HG03354 (cell line): Measurements from ENCODE around the gene NPL.

Source experiments
- ATAC-seq: cut with Tn5 transposase; IDR thresholded peaks from one replicate; pipeline ENCODE4 v1.9.1; 2021; ENCODE audit warnings: mild to moderate bottlenecking; ENCODE audit not compliant: unreplicated experiment, poor library complexity, severe bottlenecking

Gene NPL, protein sequence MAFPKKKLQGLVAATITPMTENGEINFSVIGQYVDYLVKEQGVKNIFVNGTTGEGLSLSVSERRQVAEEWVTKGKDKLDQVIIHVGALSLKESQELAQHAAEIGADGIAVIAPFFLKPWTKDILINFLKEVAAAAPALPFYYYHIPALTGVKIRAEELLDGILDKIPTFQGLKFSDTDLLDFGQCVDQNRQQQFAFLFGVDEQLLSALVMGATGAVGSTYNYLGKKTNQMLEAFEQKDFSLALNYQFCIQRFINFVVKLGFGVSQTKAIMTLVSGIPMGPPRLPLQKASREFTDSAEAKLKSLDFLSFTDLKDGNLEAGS

DNA sequence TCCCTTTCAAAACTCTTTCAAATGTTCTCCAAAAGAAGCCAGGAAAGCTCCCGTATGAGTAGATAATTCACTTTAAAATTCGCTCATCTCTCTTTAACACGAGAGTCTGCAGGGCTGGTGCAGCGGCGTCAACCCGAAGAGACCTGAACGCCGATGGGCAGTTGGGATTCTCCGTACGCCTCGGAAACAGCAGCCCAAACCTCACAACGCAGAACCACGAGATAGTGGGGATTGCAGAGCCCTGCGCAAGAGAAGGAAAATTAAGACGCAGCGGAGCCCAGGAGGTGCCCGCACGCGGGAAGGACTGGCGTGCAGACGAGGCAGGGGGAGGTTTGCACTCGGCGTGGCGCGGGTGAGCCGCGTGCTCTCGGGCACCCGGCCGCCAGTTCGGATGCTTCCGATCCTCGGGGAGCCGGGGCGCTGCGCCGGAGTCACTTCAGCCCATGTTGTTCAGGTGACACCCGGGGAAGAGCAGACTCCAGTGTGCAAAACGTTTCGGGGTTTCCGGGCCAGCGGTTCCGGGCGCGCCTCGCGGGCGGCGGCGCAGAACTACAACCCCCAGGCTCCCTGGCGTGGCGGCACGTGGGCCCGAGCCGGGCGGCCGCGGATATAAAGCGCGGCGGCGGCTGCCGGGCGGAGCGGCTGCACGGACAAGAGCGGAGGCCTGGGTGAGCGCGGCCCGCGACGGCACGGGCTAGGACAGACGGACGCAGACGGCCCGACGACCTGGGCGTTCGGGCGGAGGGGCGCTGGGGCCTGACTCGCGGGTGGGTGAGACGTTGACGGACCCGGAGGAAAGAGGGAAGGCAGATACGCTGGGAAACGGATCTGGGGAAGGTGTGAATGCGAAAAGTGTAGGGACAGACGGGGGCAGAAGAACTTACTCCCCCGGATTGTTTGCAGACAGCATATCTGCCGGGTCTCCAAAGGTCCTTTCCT, at the start of gene NPL:
Gene NPL, plus strand, starts transcription at position 636 of the 939 bp plus-strand sequence. CDS start 4,599 bp downstream, outside the sequence.
- ATAC-seq, result peak; percentile 95

DNA sequence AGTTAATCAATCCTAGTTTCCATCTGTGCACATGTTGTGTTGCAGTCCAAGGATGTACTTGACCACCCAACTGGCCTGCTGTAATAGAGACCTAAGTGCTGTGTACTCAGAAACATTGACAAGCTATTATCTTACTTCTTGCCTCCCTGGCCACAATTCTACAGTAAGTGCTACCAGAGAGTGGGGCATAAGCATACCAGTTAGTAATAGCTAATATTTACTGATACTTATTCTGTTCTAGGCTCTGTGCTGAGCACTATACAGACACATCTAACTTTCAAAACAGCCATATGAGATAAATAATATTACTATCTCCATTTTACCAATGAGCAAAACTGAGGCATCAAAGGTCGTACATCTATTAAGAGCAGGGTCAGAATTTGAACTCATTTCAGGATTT, 49.5 kb upstream of the NPL start:
- ATAC-seq, result no peak

DNA sequence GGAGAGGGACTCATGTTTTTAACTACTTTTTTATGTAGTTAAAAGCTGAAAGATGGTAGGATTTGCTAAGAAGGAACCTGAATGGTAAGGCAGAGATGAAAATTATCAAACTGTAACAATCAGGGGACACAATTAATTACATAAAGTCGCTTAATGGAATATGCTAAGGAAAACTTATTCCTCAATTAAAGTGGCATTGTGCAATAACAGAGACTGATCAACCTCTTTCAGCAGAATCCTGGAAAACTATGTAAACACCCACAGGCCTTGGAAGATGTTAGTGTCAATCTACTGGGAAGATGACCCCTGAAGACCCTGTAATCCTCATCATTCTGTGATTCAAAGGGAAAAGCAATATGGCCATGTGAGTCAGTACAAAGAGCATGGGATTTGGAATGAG, 46.8 kb upstream of the NPL start:
- ATAC-seq, result no peak

DNA sequence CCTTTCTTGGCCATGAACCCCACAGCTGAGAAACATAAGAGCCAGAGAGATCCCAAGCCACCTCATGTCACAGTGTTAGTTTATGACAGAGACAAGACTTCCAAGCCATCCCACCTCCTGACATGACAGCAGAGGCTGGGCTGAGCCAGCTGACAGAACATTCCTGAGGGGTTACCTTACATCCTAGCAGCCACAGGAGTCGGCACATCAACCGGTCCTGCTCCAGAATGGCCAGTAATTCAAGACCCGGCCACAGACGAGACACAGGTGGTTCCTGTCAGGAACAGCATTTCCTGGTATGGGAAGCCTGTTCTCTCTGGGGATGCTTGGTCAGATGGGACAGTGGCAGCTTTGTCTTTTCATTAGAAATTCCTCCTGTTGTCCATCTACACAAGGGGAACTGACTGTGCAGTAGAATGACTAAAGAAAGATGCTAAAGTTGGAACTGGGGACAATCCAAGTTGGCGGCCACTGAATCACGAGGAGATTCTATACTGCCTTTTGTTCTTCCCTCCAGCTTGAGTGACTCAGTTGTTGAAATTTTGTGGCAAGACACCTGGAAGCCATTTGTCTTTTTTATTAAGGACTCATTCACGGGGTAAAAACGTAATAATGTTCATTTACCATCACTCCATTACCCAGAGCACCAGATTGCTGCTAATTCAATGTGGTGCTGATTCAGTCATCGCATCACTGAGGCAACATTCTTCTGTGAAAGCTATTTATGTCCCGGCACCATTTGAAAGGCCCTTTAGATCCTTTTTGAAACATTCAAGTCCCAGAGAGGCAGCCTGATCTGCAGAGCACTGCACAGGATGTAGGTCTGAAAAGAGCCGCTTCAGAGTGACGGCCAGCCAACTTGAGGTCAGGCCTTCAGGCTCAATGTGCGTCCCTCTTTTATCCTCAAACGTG, 37.2 kb upstream of the NPL start:
- ATAC-seq, result no peak

DNA sequence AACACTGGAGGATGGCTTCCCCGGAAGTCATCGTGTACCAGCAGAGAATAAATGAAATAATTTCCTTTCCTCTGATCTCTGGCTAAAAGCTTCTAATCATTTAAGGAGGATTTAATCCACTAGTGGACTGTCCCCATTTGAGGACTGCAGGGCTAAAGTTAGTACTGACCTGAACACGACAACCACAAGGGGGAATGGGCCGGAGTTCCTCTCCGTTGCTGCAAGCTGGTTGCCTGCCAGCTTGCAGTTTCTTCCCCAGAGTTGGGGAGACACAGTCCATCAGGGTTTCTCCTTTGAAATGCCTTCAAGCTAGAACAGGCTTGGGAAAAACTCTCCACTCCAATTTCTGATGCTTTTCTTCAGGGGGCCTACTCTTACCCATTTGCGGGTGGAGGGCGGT, 35.5 kb upstream of the NPL start:
- ATAC-seq, result no peak

DNA sequence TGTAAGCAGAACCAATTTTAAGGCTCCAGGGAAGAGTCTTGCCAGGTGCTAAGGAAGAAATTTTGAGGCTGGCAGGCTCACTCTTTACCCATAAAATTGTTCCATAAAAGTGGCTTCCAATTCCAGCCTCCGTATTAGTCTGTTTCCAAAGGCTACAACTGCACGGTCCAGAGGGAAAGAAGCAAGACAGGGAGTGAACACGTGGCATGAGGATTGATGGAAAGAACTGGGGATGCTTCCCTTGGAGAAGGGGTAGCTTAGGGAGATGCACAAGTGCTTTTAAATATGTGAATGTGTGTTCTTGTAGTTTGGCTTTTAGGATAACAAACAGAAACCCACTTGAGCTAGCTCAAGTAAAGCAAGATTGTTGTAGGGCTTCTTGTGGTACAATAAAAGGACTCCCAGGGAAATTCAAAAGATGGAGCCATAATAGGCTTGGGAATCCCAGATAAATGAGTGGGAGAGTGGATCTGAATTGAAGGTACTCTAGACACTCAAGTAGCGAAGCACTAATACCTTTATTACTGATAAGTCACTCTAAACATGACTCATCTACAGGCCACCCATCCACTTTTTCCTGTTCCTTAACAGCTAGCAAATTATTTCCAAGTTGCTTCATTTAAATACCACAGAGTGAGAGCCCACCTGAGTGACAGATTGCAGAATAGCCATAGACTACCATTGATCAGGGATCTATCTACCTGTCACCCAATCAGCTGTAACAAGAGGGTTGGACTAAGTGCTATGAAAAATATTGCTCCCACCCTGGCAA, 34.8 kb upstream of the NPL start:
- no peak for ATAC-seq

DNA sequence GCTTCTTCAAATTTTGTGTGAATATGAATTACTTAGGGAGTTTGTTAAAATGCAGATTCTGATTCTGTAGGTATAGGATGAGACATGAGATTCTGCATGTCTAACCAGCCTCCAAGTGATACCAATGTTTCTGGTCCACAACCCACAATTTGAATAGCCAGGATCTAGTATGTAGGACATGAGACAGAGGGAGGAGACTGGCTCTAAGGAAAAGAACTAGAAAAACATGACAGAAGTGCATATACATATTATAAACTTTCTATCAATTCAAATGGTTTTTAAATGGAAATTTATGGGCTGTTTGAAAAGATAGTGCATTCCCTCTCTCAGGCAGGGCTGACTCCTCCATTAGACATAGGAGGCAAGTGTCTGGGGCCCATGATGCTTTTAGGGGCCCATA, 33.9 kb upstream of the NPL start:
- no peak for ATAC-seq

DNA sequence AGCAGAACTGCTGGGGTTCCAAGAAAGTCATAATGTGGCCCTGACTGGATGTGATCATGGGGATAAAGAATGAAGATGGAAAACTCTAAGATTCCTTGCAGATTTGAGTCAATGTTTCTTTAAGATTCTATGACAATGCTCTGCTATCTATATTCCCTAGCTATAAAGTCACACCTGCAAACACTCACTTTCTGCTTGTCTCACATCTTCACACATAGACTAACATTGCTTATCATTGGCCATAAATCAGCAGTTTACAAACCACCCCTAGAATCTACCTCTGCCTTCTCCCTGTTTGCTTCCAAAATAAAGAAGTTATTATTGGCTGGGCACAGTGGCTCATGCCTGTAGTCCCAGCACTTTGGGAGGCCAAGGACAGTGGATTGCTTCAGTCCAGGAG, 33.1 kb upstream of the NPL start:
- no peak for ATAC-seq

DNA sequence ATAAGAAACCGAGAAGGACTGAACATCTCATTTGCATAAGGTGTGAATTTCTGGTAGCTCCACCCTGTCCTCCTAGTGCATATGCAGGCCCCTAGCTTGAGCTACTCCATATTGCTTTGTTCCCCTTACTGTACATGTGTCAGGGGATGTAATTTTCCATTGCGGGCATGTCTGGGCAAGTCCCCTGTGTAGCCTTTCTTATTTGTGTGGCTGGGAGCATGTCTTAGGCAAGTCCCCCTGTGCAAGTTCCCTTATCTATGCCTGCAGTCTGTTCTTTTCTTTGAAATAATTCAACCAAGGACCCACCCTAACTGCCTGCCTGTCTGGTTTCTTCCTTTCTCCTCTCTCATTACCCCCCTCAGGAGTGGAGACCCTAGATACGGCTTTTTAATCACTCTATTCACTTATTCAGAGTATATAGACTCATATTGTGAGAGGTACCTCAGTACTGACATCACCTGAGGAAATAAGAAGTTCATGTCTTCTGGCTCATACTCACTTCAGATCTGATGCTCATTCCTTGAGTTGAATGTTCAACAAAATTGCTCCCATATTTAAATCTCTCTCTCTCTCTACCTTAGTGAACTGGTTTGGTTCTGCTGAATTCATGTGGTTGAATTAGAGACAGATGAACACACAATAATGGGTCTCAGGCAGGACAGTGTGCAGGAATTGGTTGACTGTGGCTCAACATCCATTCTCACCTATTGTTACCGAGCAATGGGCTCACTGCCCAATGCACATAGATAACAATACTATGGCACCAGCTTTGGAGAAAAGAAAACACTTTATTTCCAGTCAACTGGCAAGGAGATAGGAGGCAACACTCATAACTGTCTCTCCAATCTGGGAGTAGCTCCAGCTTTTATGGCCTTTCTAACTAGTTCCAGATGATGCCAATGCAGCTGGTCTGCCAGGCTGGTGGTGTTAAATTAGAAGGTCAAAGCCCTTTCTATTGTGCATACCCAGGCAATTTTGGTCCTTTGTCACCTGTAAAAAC, 27.9 kb upstream of the NPL start:
- ATAC-seq, result no peak

DNA sequence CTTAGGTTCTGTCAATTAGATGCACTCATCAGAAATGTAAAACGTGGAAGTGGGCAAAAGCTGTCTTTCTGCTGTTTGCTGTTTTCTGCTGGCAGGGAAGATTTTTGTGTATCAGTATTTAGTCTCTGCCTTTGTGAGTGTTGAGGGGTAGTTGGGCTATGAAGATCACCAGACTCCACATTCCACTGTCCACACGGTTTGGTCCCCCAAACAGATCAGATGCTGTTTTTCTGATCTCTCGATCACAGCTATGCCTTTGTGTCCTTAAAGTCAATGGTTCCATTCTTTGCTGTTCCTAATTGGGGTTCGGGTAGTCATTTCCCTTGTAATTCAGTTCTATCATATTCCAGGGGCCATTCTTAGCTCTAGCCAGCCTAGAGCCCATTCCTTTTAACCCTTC, 27.0 kb upstream of the NPL start:
- no peak for ATAC-seq

DNA sequence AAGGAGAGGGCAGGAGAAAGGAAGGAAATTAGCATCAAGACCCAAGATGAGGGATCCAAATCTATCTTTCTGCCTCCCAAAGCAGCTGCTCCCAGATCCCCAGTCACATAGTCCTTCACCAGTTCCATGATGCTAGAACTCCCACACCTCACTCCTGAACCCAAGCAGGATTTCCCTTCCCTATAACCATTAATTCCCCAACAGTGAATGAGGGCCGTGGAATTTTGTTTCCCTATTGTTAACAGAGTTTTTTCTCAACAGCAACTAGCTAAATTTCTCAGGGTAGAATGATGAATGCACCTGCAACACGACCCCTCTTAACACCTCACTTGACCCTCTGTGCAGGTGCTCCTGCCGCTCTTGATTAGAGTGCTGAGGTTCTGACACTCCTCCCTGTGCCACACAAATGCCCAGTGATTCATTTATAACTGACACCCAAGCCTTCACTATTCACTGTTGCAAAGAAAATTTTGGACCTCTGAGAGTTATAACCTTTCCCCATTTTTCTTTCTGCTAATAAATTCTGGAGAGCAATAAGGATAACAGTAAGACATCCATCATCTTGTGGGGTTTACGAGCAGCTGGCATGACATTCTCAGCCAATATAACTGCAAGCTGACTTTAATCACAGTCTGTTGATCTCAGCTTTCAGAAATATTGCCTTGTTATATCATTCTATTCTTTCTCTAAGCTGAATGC, 25.4 kb upstream of the NPL start:
- ATAC-seq, result no peak

DNA sequence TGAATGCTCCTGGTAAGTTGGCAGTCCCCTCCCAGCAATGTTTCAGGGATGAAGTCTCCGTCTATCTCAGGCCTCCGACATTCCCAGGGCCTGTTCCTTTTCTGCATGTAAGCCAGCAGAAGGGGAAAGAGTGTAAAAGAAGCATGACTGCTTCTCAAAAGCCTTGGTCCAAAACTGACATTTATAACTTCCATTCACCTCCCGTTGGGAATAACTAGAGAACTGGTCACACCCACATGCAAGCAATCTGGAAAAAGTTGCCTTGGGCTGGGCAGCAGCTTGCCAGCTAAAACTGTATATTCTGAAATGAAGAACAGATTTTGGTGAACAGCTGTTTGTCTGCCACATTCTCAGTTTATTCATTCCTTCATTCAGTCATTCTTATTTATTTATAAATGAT, 24.2 kb upstream of the NPL start:
- ATAC-seq, result no peak

DNA sequence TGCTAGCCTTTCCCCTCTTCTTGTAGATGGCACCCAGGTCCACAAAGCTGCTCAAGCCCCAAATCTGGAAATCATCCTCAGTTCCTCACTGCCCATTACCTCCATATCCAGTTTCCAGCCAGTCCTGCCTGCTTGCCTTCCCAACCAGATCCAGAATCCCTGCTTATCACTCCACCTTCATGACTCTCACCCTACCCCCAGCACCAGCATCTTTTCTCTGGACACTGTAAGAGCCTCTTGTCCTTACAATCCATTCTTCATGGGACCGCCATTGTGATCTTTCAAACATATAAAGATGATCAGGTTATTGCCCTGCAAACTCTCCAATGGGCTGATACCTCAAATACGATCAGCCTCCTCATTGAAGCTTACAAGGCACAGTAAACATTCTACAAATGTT, 23.5 kb upstream of the NPL start:
- no peak for ATAC-seq

DNA sequence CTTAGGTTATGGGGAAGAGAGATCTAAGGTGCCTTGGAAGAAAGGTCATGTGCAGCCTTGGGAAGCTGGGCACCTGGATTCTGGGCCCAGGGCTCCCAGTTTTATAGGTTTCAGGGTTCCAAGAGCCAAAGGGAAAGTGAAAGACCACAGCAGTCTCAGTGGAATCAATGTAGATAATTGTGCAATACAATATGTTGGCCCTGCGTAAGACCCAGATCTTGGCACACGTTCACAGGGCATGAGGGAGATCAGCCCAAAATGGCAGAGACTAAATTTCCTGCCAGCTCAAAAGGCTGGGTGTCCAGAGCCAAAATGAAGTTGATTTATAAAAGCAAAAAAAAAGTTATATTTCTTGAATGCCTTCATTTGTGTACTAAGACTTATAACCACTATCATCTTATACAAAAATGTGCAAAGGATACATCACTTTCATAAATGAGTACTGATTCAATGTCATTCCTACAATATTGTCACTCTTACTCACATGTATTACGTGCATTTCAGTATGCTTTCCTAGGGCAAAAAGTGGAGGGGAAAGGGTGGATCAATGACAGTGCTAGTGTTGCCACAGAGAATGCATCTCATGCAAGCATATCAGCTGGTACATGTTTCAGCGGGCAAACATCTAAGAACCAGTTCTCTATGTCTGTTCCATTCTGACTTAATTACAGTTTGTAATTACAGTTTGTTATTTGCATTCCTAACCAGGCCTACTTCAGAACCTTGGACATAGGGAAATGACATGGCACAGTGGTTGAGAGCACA, 22.5 kb upstream of the NPL start:
- no peak for ATAC-seq

DNA sequence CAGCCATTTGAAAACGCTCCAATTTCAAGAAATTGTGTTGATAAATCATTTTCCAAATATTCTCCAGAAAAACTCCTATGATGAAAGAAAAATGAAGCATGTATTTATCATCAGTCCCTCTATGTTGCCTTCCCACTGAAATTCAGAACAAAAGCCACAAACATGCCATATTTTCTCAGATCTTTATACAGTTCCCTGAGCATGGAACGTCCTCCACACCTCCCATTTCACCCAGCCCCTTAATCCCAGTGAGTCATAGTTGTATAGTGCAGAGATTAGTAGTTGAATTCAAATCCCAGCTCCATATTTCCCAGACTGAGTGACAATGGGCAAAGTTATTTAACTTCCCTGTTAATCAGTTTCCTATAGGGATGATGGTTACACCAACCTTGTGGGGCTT, 20.6 kb upstream of the NPL start:
- no peak for ATAC-seq

DNA sequence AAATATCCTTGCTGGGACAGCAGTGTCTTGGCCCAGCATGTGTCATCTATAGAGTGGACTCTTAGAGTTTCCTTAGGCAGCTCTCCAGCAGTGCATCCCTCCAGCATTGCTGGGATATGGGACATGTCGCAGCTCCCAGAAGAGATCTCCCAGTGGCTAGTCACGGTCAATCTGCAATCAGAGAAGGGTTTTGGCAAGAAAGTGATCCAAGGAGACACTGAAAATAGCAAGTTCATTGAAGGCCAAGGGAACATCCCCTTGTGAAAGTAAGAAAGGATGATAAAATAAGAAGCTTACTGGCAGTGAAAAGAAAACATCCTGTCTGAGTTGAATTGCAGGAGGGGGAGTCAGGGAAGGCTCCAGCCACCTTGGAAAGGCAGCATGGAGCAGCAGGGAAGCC, 19.3 kb upstream of the NPL start:
- ATAC-seq, result no peak
